Ovary (tissue), 3 donors: ENCODE measurements around the gene RNU6-9.

ENCODE experiments used
- POLR2A ChIP-seq: fragments of 450-650 bp; IDR thresholded peaks from one replicate; pipeline ENCODE4 v1.6.1; 2017; ENCODE audit warnings: antibody characterized with exemption, mild to moderate bottlenecking, moderate library complexity
- TF ChIP-seq, protein P1 (sequence below), 3 donors: fragments of 450-650 bp in 2 of 3; fragments of 200-600 bp in 1 of 3; IDR thresholded peaks; one replicate each; pipeline versions ENCODE4 v1.5.1 to v1.8.0; 2016 to 2022; ENCODE audit warnings: antibody characterized with exemption in 3 of 3, mild to moderate bottlenecking in 1 of 3
- donor health status: DM: no; HTN: no; CAD: no.

DNA sequence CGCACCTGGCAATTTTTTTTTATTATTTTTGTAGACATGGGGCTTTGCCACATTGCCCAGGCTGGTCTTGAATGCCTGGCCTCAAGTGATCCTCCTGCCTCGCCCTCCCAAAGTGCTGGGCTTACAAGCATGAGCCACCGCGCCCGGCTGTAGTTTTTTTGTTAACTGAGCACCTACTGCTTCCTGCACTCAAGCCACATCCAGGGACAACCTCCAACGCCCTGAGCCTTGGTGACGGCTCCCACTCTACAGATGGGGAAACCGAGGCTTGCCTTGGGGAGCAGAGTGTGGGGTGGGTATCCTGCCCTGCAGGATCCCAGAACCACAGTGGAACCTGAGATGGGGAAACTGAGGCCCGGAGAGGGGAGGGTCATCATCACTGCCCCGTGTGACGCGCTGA lies 38.1 kb upstream of the RNU6-9 start:
- TF ChIP-seq, protein P1, sequence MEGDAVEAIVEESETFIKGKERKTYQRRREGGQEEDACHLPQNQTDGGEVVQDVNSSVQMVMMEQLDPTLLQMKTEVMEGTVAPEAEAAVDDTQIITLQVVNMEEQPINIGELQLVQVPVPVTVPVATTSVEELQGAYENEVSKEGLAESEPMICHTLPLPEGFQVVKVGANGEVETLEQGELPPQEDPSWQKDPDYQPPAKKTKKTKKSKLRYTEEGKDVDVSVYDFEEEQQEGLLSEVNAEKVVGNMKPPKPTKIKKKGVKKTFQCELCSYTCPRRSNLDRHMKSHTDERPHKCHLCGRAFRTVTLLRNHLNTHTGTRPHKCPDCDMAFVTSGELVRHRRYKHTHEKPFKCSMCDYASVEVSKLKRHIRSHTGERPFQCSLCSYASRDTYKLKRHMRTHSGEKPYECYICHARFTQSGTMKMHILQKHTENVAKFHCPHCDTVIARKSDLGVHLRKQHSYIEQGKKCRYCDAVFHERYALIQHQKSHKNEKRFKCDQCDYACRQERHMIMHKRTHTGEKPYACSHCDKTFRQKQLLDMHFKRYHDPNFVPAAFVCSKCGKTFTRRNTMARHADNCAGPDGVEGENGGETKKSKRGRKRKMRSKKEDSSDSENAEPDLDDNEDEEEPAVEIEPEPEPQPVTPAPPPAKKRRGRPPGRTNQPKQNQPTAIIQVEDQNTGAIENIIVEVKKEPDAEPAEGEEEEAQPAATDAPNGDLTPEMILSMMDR (IDR thresholded peaks at IDR 0.05): no peak
- no peak for TF ChIP-seq POLR2A
